ENCODE data around the gene RPL19. TPM values are rescaled to one million over a fixed set of nuclear protein-coding genes. Genes with fewer than 3 reads are reported as not detected.

RPL19 gene
- total RNA-seq, 1 donor from 2014 or later = 1,703 TPM

GRCh38 chr17:39231591-39232551 lies 31.8 kb downstream of the RPL19 start:
- no peak for DNase-seq (ENCODE audit: extremely low spot score, unreplicated experiment)
- H3K4me3 Mint-ChIP-seq = peak overlapping the region; percentile 65
- H3K27me3 Mint-ChIP-seq = peaks cover 48% of the 10 kb centered on the region
- no peaks in the 10 kb centered on the region for H3K9me3 Mint-ChIP-seq
- no peaks in the 10 kb centered on the region for H3K36me3 Mint-ChIP-seq
- peaks cover 23% of the 10 kb centered on the region for H3K4me1 Mint-ChIP-seq (ENCODE audit: unreplicated experiment)
- peak; percentile 79 for TF ChIP-seq CTCF (conservative IDR thresholded peaks at IDR 0.05)
- H3K27ac Mint-ChIP-seq = peak overlapping the region; percentile 51

GRCh38 chr17:39235555-39236449 lies 35.7 kb downstream of the RPL19 start:
- peaks cover 13% of the 10 kb centered on the region for H3K4me1 Mint-ChIP-seq (ENCODE audit: unreplicated experiment)
- peaks cover 34% of the 10 kb centered on the region for H3K27me3 Mint-ChIP-seq
- peak; percentile 81 for TF ChIP-seq CTCF (conservative IDR thresholded peaks at IDR 0.05)
- no peak for DNase-seq (ENCODE audit: extremely low spot score, unreplicated experiment)
- no peaks in the 10 kb centered on the region for H3K36me3 Mint-ChIP-seq
- no peak overlapping the region for H3K27ac Mint-ChIP-seq
- H3K9me3 Mint-ChIP-seq = no peaks in the 10 kb centered on the region
- no peak overlapping the region for H3K4me3 Mint-ChIP-seq

- peaks cover 30% of the 10 kb centered on the region for H3K27me3 Mint-ChIP-seq
- no peak for DNase-seq (ENCODE audit: extremely low spot score, unreplicated experiment)
- H3K9me3 Mint-ChIP-seq = no peaks in the 10 kb centered on the region
- H3K4me1 Mint-ChIP-seq (ENCODE audit: unreplicated experiment) = peaks cover 11% of the 10 kb centered on the region
- no peak overlapping the region for H3K4me3 Mint-ChIP-seq
- no peaks in the 10 kb centered on the region for H3K36me3 Mint-ChIP-seq
- H3K27ac Mint-ChIP-seq = no peak overlapping the region
- no peak for TF ChIP-seq CTCF (conservative IDR thresholded peaks at IDR 0.05)
These were observed 36.4 kb downstream of the RPL19 start for GRCh38 chr17:39236450-39236927.

GRCh38 chr17:39236981-39237441 lies 36.9 kb downstream of the RPL19 start:
- Mint-ChIP-seq H3K9me3 (no peaks in the 10 kb centered on the region), H3K27me3 (peaks cover 24% of the 10 kb centered on the region), H3K4me1 (ENCODE audit: unreplicated experiment) (peaks cover 6% of the 10 kb centered on the region), H3K4me3 (no peak overlapping the region), H3K36me3 (no peaks in the 10 kb centered on the region), H3K27ac (no peak overlapping the region)
- no peak for TF ChIP-seq CTCF (conservative IDR thresholded peaks at IDR 0.05)
- DNase-seq (ENCODE audit: extremely low spot score, unreplicated experiment) = no peak

- Mint-ChIP-seq H3K27ac (no peak overlapping the region), H3K9me3 (no peaks in the 10 kb centered on the region), H3K27me3 (peaks cover 19% of the 10 kb centered on the region), H3K4me3 (no peak overlapping the region), H3K36me3 (no peaks in the 10 kb centered on the region), H3K4me1 (ENCODE audit: unreplicated experiment) (peaks cover 5% of the 10 kb centered on the region)
- no peak for TF ChIP-seq CTCF (conservative IDR thresholded peaks at IDR 0.05)
- DNase-seq (ENCODE audit: extremely low spot score, unreplicated experiment) = no peak
These were observed 37.5 kb downstream of the RPL19 start for GRCh38 chr17:39237586-39237985.

Measured in type B pancreatic cell (in vitro differentiated cells).